Right lobe of liver (tissue), 4 donors: ENCODE measurements around the gene ZNF438.

Experiments used
- CTCF ChIP-seq, 4 donors: fragments of 200-600 bp in 3 of 4; fragments of 450-650 bp in 1 of 4; IDR thresholded peaks; one replicate each; pipeline versions ENCODE4 v1.5.1 to v1.8.0; 2016 to 2022; ENCODE audit warnings: antibody characterized with exemption in 4 of 4, mild to moderate bottlenecking in 2 of 4
- POLR2A ChIP-seq: fragments of 450-650 bp; IDR thresholded peaks from one replicate; pipeline ENCODE4 v1.6.1; 2017; ENCODE audit warnings: antibody characterized with exemption, mild to moderate bottlenecking
- donor health status: DM: no; HTN: no; CAD: no.
- donor health status: DM: no; HTN: no; CAD: no.
- donor health status: DM: no; HTN: yes; CAD: no.

GRCh38 chr10:31025142-31025541 lies 6.5 kb downstream of the ZNF438 start:
- TF ChIP-seq CTCF (IDR thresholded peaks at IDR 0.05) (no peak), POLR2A (no peak)
